Body of pancreas (tissue), 4 donors: ENCODE results near the gene ABCB11.

Source experiments
- POLR2A ChIP-seq, 3 donors: fragments of 450-650 bp; IDR thresholded peaks; one replicate each; pipeline ENCODE4 v1.6.1; 2016; ENCODE audit warnings: antibody characterized with exemption in 3 of 3, mild to moderate bottlenecking in 2 of 3
- TF ChIP-seq, protein P1 (sequence below), 7 experiments: fragments of 450-650 bp in 4 of 7; fragments of 200-600 bp in 3 of 7; sonication (generic) in 3 of 7; IDR thresholded peaks; one replicate each; pipeline ENCODE4 v1.5.1; 2016 to 2019; ENCODE audit warnings: antibody characterized with exemption in 7 of 7

DNA sequence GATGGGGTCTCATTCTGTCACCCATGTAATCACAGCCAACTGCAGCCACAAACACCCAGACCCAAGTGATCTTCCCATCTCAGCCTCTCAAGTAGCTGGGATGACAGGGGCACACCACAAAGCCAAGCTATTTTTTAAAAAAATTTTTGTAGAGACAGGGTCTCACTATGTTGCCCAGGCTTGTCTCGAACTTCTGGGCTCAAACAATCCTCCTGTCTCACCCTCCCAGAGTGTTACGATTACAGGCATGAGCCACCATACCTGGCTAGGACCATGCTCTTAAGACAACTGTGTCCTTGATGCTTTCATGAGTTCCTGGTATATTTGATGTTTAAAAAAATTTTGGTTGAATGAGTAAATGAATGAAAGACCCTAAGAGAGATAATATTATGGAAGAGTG is 19.4 kb downstream of the ABCB11 start:
- TF ChIP-seq, protein P1, sequence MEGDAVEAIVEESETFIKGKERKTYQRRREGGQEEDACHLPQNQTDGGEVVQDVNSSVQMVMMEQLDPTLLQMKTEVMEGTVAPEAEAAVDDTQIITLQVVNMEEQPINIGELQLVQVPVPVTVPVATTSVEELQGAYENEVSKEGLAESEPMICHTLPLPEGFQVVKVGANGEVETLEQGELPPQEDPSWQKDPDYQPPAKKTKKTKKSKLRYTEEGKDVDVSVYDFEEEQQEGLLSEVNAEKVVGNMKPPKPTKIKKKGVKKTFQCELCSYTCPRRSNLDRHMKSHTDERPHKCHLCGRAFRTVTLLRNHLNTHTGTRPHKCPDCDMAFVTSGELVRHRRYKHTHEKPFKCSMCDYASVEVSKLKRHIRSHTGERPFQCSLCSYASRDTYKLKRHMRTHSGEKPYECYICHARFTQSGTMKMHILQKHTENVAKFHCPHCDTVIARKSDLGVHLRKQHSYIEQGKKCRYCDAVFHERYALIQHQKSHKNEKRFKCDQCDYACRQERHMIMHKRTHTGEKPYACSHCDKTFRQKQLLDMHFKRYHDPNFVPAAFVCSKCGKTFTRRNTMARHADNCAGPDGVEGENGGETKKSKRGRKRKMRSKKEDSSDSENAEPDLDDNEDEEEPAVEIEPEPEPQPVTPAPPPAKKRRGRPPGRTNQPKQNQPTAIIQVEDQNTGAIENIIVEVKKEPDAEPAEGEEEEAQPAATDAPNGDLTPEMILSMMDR (IDR thresholded peaks at IDR 0.05) = no peak
- no peak for TF ChIP-seq POLR2A (IDR thresholded peaks at IDR 0.05)
